ENCODE data around the gene MYB. TPM values are rescaled to one million over a fixed set of nuclear protein-coding genes. Genes with fewer than 3 reads are reported as not detected.

MYB gene
- total RNA-seq, 1 donor from 2014 or later = 0.08 TPM

GRCh38 chr6:135166515-135166914, 14.6 kb upstream of the MYB start:
- TF ChIP-seq, protein P1, sequence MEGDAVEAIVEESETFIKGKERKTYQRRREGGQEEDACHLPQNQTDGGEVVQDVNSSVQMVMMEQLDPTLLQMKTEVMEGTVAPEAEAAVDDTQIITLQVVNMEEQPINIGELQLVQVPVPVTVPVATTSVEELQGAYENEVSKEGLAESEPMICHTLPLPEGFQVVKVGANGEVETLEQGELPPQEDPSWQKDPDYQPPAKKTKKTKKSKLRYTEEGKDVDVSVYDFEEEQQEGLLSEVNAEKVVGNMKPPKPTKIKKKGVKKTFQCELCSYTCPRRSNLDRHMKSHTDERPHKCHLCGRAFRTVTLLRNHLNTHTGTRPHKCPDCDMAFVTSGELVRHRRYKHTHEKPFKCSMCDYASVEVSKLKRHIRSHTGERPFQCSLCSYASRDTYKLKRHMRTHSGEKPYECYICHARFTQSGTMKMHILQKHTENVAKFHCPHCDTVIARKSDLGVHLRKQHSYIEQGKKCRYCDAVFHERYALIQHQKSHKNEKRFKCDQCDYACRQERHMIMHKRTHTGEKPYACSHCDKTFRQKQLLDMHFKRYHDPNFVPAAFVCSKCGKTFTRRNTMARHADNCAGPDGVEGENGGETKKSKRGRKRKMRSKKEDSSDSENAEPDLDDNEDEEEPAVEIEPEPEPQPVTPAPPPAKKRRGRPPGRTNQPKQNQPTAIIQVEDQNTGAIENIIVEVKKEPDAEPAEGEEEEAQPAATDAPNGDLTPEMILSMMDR (IDR thresholded peaks at IDR 0.05; ENCODE audit: borderline replicate concordance) = no peak
- no peak overlapping the region for H3K27ac ChIP-seq (replicated peaks)
- no peaks in the 10 kb centered on the region for H3K36me3 ChIP-seq
- intact Hi-C loops (cut with micrococcal nuclease) = no loop called here
- H3K27me3 ChIP-seq (ENCODE audit: low read depth) = peaks cover 55% of the 10 kb centered on the region
- H3K9me3 ChIP-seq (replicated peaks) = no peaks in the 10 kb centered on the region
- H3K4me1 ChIP-seq = no peaks in the 10 kb centered on the region
- no peak overlapping the region for H3K4me3 ChIP-seq
- DNase-seq = no peak

DNA sequence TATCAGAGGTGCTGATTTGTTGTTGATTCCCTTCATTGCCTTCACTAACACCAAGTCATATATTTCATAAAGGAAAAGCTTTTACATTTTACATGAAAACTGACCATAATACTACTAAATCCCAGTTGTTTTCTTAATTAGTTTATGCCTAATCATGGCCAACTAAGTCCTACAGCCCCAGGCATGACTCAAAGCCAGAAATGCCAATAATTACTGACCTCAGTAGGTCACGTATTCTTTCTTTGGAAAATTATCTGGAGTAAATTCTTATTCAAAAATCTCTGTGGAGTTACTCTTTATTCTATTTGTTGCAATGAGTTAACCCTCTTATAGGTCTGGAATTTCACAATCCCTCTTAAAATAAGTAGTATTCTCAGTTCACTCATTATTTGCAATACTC, 13.5 kb upstream of the MYB start:
- Histone ChIP-seq H3K4me1 (no peaks in the 10 kb centered on the region), H3K9me3 (replicated peaks) (no peaks in the 10 kb centered on the region), H3K27me3 (ENCODE audit: low read depth) (peaks cover 48% of the 10 kb centered on the region), H3K27ac (replicated peaks) (no peak overlapping the region), H3K36me3 (no peaks in the 10 kb centered on the region), H3K4me3 (no peak overlapping the region)
- TF ChIP-seq, protein P1 (IDR thresholded peaks at IDR 0.05; ENCODE audit: borderline replicate concordance) = no peak
- intact Hi-C loops (cut with micrococcal nuclease) = no loop called here
- no peak for DNase-seq

DNA sequence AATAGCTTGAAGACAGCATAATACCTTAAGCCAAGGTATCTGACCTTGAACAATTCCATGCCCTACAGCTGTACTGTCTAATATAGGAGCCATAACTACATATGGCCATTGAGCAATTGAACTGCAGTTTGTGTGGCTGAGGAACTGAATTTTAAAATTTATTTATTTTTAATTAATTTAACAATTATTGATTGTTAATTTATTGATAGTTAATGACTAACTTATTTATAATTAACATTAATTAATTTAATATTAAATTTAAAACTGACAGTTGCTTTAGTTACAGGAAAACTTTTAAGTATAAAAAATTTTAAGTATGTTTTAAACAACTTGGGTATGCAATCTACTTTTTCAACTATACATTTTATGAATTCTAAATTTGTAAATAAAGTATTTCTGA, 12.3 kb upstream of the MYB start:
- H3K36me3 ChIP-seq = no peaks in the 10 kb centered on the region

DNA sequence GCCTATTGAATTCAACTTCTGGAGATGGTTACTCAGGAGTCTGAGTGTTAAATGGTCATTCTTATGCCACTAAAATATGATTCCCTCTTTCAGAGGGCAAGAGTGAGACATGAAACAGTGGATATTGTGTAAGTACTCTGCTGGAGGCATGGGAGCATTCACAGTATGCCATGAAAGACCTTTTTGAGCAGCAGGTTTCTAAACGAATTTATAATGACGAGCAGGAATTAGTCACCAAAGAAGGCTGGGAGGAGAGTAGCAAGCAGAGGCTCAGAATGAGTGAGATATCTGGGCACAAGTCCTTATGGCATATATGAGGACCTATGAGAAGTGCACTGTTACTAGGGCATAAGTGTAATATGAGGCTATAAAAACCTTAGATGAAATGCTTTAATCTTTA, 10.9 kb upstream of the MYB start:
- H3K4me1 ChIP-seq = no peaks in the 10 kb centered on the region
- no peak for DNase-seq
- H3K27me3 ChIP-seq (ENCODE audit: low read depth) = peaks cover 22% of the 10 kb centered on the region
- intact Hi-C loops (cut with micrococcal nuclease) = no loop called here
- H3K9me3 ChIP-seq (replicated peaks) = no peaks in the 10 kb centered on the region
- H3K27ac ChIP-seq (replicated peaks) = no peak overlapping the region
- no peaks in the 10 kb centered on the region for H3K36me3 ChIP-seq
- TF ChIP-seq, protein P1 (IDR thresholded peaks at IDR 0.05; ENCODE audit: borderline replicate concordance) = no peak
- H3K4me3 ChIP-seq = no peak overlapping the region

More for the DNA sequence above, 12.3 kb upstream of the MYB start:
- DNase-seq = no peak
- intact Hi-C loops (cut with micrococcal nuclease) = no loop called here
- no peak overlapping the region for H3K4me3 ChIP-seq
- H3K27me3 ChIP-seq (ENCODE audit: low read depth) = peaks cover 36% of the 10 kb centered on the region
- TF ChIP-seq, protein P1 (IDR thresholded peaks at IDR 0.05; ENCODE audit: borderline replicate concordance) = no peak
- H3K4me1 ChIP-seq = no peaks in the 10 kb centered on the region
- H3K27ac ChIP-seq (replicated peaks) = no peak overlapping the region
- H3K9me3 ChIP-seq (replicated peaks) = no peaks in the 10 kb centered on the region

- TF ChIP-seq, protein P1 (IDR thresholded peaks at IDR 0.05; ENCODE audit: borderline replicate concordance) = no peak
- no peak overlapping the region for H3K27ac ChIP-seq (replicated peaks)
- no peak for DNase-seq
- no peak overlapping the region for H3K4me3 ChIP-seq
- no peaks in the 10 kb centered on the region for H3K9me3 ChIP-seq (replicated peaks)
- no peaks in the 10 kb centered on the region for H3K4me1 ChIP-seq
- H3K27me3 ChIP-seq (ENCODE audit: low read depth) = peaks cover 19% of the 10 kb centered on the region
- H3K36me3 ChIP-seq = no peaks in the 10 kb centered on the region
- intact Hi-C loops (cut with micrococcal nuclease) = no loop called here
Measured at GRCh38 chr6:135170849-135171248, 10.3 kb upstream of the MYB start.

Measured in left ventricle myocardium inferior (tissue), 1 donor.